Gastrocnemius medialis (tissue), 4 donors: ENCODE data around the gene FUCA2. TPM values are rescaled to one million over a fixed set of nuclear protein-coding genes. Genes with fewer than 3 reads are reported as not detected.
"Not testable (repeated sequence)": the region's sequence is repeated elsewhere in the genome, so short reads cannot be mapped to it uniquely, and the experiment has no call there.

ENCODE experiments used
- ATAC-seq, 2 donors: fragments of 150-250 bp; one replicate each; pipeline ENCODE4 v1.9.1; 2016
- DNase-seq, 2 donors: peaks; one replicate each; pipeline ENCODE4 v3.0.0-alpha.2; 2019
- H3K27ac ChIP-seq, 4 donors: fragments of 200-600 bp; sonication (generic); 1 replicate in 1 of 4; 2 replicates in 3 of 4; pipeline ENCODE4 v1.5.1; 2016 to 2018; ENCODE audit warnings: mild to moderate bottlenecking in 2 of 4, moderate library complexity in 1 of 4
- H3K27me3 ChIP-seq, 3 donors: fragments of 200-600 bp; sonication (generic) in 2 of 3; 1 replicate in 1 of 3; 2 replicates in 2 of 3; pipeline versions ENCODE4 v1.5.1 to v1.6.0; 2016 to 2019; ENCODE audit warnings: mild to moderate bottlenecking in 1 of 3, moderate library complexity in 1 of 3
- H3K36me3 ChIP-seq, 2 donors: fragments of 200-600 bp; sonication (generic) in 1 of 2; one replicate each; pipeline ENCODE4 v1.5.1; 2017 to 2018
- H3K4me1 ChIP-seq, 2 donors: fragments of 200-600 bp; sonication (generic) in 1 of 2; one replicate each; pipeline ENCODE4 v1.5.1; 2016 to 2017; ENCODE audit warnings: mild to moderate bottlenecking in 2 of 2
- H3K4me3 ChIP-seq, 4 donors: fragments of 200-600 bp; sonication (generic) in 3 of 4; 1 replicate in 1 of 4; 2 replicates in 3 of 4; pipeline ENCODE4 v1.5.1; 2016 to 2019; ENCODE audit warnings: mild to moderate bottlenecking in 2 of 4
- H3K9me3 ChIP-seq, 3 donors: fragments of 200-600 bp; sonication (generic) in 2 of 3; 1 replicate in 1 of 3; 2 replicates in 2 of 3; pipeline ENCODE4 v1.5.1; 2016 to 2019
- POLR2A ChIP-seq, 2 donors: fragments of 450-650 bp; IDR thresholded peaks; one replicate each; pipeline ENCODE4 v1.6.1; 2017; ENCODE audit warnings: antibody characterized with exemption in 2 of 2, mild to moderate bottlenecking in 2 of 2, moderate library complexity in 2 of 2
- in situ Hi-C, 4 donors: fragments of 200-750 bp; cut with MboI; loops; one replicate each; pipeline versions ENCODE4 v1.15.0 to v1.8.0; 2017; ENCODE audit warnings: low sequenced_read_pairs in 4 of 4
- intact Hi-C: fragments of 100-400 bp; cut with DNase I; formaldehyde crosslinking; loops from one replicate; pipeline ENCODE4 v1.15.1; 2023; ENCODE audit warnings: low total_unique reads
- total RNA-seq, 4 donors: library from RNA; depleted of rRNA; stranded (reverse); fragments of >200 nt; gene quantifications; one replicate each; pipeline versions ENCODE4 v1.1.0 to v1.2.3, GENCODE V29; 2016
- TF ChIP-seq, protein P1 (sequence below), 5 experiments: fragments of 450-650 bp in 3 of 5; fragments of 200-600 bp in 2 of 5; sonication (generic) in 2 of 5; IDR thresholded peaks in 4 of 5; conservative IDR thresholded peaks in 1 of 5; 1 replicate in 4 of 5; 2 replicates in 1 of 5; pipeline ENCODE4 v1.5.1; 2016 to 2019; ENCODE audit warnings: antibody characterized with exemption in 5 of 5, mild to moderate bottlenecking in 3 of 5, moderate library complexity in 3 of 5

Gene FUCA2
- total RNA-seq, 4 donors from 2014 or later, result 2.9 to 13.9 (median 6.3) TPM

- intact Hi-C loops, result no loop called here
Observed at GRCh38 chr6:143515766-143516355, 4.3 kb upstream of the FUCA2 start.

GRCh38 chr6:143515061-143515760, 3.7 kb upstream of the FUCA2 start:
- intact Hi-C loops, result no loop called here
- ATAC-seq (peak in 1 of 2 donors; percentile 40), DNase-seq (peak in 1 of 2 donors; percentile 37)
- Histone ChIP-seq H3K27me3 (no peaks in the 10 kb centered on the region), H3K4me3 (no peak overlapping the region), H3K27ac (no peak overlapping the region), H3K4me1 (peaks cover 0 to 8% of the 10 kb centered on the region in 2 donors), H3K9me3 (no peaks in the 10 kb centered on the region), H3K36me3 (no peaks in the 10 kb centered on the region)
- TF ChIP-seq, protein P1, sequence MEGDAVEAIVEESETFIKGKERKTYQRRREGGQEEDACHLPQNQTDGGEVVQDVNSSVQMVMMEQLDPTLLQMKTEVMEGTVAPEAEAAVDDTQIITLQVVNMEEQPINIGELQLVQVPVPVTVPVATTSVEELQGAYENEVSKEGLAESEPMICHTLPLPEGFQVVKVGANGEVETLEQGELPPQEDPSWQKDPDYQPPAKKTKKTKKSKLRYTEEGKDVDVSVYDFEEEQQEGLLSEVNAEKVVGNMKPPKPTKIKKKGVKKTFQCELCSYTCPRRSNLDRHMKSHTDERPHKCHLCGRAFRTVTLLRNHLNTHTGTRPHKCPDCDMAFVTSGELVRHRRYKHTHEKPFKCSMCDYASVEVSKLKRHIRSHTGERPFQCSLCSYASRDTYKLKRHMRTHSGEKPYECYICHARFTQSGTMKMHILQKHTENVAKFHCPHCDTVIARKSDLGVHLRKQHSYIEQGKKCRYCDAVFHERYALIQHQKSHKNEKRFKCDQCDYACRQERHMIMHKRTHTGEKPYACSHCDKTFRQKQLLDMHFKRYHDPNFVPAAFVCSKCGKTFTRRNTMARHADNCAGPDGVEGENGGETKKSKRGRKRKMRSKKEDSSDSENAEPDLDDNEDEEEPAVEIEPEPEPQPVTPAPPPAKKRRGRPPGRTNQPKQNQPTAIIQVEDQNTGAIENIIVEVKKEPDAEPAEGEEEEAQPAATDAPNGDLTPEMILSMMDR (IDR thresholded peaks at IDR 0.05 in 4 of 5, conservative IDR thresholded peaks at IDR 0.05 in 1 of 5), result no peak
- TF ChIP-seq POLR2A (IDR thresholded peaks at IDR 0.05), result no peak
- in situ Hi-C loops, result no loop called here

More at GRCh38 chr6:143515766-143516355, 4.3 kb upstream of the FUCA2 start:
- H3K27me3 ChIP-seq, result no peaks in the 10 kb centered on the region
- no peaks in the 10 kb centered on the region for H3K36me3 ChIP-seq
- H3K4me1 ChIP-seq, result peaks cover 0 to 1% of the 10 kb centered on the region in 2 donors
- DNase-seq (no peak), ATAC-seq (no peak)
- H3K9me3 ChIP-seq, result no peaks in the 10 kb centered on the region
- H3K27ac ChIP-seq, result no peak overlapping the region
- in situ Hi-C loops, result no loop called here
- TF ChIP-seq, protein P1 (IDR thresholded peaks at IDR 0.05 in 4 of 5, conservative IDR thresholded peaks at IDR 0.05 in 1 of 5), result no peak
- H3K4me3 ChIP-seq, result no peak overlapping the region

DNA sequence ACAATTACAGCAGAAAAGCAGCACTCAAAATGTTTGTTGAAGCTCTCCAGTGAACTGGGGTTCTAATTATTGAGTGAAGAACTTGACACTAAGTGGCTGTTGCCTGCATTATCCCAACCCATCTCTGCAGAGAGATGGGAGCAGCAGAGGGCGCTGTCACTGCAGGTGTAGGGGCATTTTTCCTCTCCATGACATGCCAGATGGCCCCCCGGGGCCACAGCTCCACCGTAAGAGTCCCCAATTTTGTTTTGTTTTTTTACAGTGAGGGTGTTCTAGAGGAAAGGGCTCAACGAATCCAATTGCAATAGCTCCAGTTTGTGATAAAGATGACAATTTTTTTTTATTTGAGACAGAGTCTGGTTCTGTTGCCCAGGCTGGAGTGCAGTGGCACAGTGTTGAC, 1.9 kb upstream of the FUCA2 start:
- ATAC-seq (no peak), DNase-seq (no peak)
- Histone ChIP-seq H3K36me3 (no peaks in the 10 kb centered on the region), H3K4me1 (peaks cover 0 to 8% of the 10 kb centered on the region in 2 donors), H3K9me3 (no peaks in the 10 kb centered on the region), H3K4me3 (no peak overlapping the region), H3K27ac (no peak overlapping the region), H3K27me3 (no peaks in the 10 kb centered on the region)
- TF ChIP-seq, protein P1 (IDR thresholded peaks at IDR 0.05 in 4 of 5, conservative IDR thresholded peaks at IDR 0.05 in 1 of 5), result no peak
- TF ChIP-seq POLR2A (IDR thresholded peaks at IDR 0.05), result no peak
- intact Hi-C loops, result no loop called here
- in situ Hi-C loops, result no loop called here

DNA sequence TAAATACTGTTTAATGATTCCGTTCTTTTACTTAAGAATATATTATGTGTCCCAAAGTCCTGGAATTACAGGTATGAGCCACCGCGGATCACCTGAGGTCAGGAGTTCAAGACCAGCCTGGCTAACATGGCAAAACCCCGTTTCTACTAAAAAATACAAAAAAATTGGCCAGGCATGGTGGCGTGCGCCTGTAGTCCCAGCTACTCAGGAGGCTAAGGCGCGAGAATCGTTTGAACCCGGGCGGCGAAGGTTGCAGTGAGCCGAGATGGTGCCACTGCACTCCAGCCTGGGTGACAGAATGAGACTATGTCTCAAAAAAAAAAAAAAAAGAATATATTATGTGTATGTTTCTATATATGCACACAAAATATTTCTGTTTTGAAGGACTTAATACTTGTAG, 1.2 kb downstream of the FUCA2 start:
- Histone ChIP-seq H3K4me3 (peak overlapping the region in 2 of 4 donors; percentile 69), H3K36me3 (peaks cover 0 to 13% of the 10 kb centered on the region in 2 donors)
- H3K27ac ChIP-seq, H3K9me3 ChIP-seq, in situ Hi-C loops, ATAC-seq, H3K4me1 ChIP-seq, H3K27me3 ChIP-seq, intact Hi-C loops, DNase-seq: not testable (repeated sequence)

- in situ Hi-C loops, result no loop called here
- H3K27me3 ChIP-seq, result no peaks in the 10 kb centered on the region
- no peaks in the 10 kb centered on the region for H3K9me3 ChIP-seq
- TF ChIP-seq POLR2A (IDR thresholded peaks at IDR 0.05), result no peak
- TF ChIP-seq, protein P1 (IDR thresholded peaks at IDR 0.05 in 4 of 5, conservative IDR thresholded peaks at IDR 0.05 in 1 of 5), result no peak
- intact Hi-C loops, result no loop called here
- peaks cover 0 to 18% of the 10 kb centered on the region in 2 donors for H3K36me3 ChIP-seq
- H3K27ac ChIP-seq, result no peak overlapping the region
- ATAC-seq (no peak), DNase-seq (no peak)
- H3K4me3 ChIP-seq, result no peak overlapping the region
- peaks cover 0 to 8% of the 10 kb centered on the region in 2 donors for H3K4me1 ChIP-seq
Observed at GRCh38 chr6:143507358-143508145, 4.0 kb downstream of the FUCA2 start.
